Esophagus squamous epithelium (tissue), 4 donors: Measurements from ENCODE around the gene IKBKE.

ENCODE experiments used
- CTCF ChIP-seq, 6 experiments: fragments of 450-650 bp in 4 of 6; fragments of 200-600 bp in 2 of 6; sonication (generic) in 2 of 6; IDR thresholded peaks; one replicate each; pipeline ENCODE4 v1.5.1; 2016 to 2019; ENCODE audit warnings: antibody characterized with exemption in 6 of 6, mild to moderate bottlenecking in 4 of 6, moderate library complexity in 4 of 6
- POLR2A ChIP-seq, 4 donors: fragments of 450-650 bp; IDR thresholded peaks; one replicate each; pipeline ENCODE4 v1.6.1; 2017; ENCODE audit warnings: antibody characterized with exemption in 4 of 4, mild to moderate bottlenecking in 4 of 4, moderate library complexity in 3 of 4

GRCh38 chr1:206445911-206446356, 24.3 kb upstream of the IKBKE start:
- TF ChIP-seq CTCF (IDR thresholded peaks at IDR 0.05): no peak
- TF ChIP-seq POLR2A (IDR thresholded peaks at IDR 0.05): no peak
